ENCODE measurements around the gene CDK19.

The CDK19 gene

GRCh38 chr6:110731196-110731595, 84.1 kb downstream of the CDK19 start:
- Histone ChIP-seq H3K36me3 (replicated peaks in 1 of 2; ENCODE audit: control insufficient read depth in 2 of 2, insufficient read depth in 2 of 2, low read length in 2 of 2) (peaks cover 2 to 13% of the 10 kb centered on the region in 2 donors), H2BK12ac (ENCODE audit: low read length) (no peak overlapping the region), H3K79me1 (ENCODE audit: low read depth, low read length) (no peaks in the 10 kb centered on the region), H3K23ac (ENCODE audit: low read depth, low read length, poor library complexity) (no peak overlapping the region), H2AK5ac (ENCODE audit: low read depth, low read length) (no peak overlapping the region), H3K18ac (ENCODE audit: low read length) (no peak overlapping the region), H4K8ac (ENCODE audit: low read depth, low read length) (no peak overlapping the region), H2AFZ (ENCODE audit: low read length) (no peak overlapping the region), H2BK15ac (ENCODE audit: low read length) (no peak overlapping the region), H3K4me3 (ENCODE audit: low read length in 2 of 2) (no peak overlapping the region), H3K14ac (ENCODE audit: low read length) (no peak overlapping the region), H3K4me1 (ENCODE audit: control insufficient read depth in 2 of 2, insufficient read depth in 1 of 2, low read depth in 1 of 2, low read length in 2 of 2) (no peaks in the 10 kb centered on the region), H3K27me3 (ENCODE audit: control insufficient read depth in 3 of 3, insufficient read depth in 3 of 3, low read depth in 1 of 3, low read length in 3 of 3) (no peaks in the 10 kb centered on the region), H3K4ac (ENCODE audit: low read length) (no peak overlapping the region), H3K27ac (replicated peaks; ENCODE audit: low read length) (no peak overlapping the region), H4K91ac (ENCODE audit: low read depth, low read length, poor library complexity) (no peak overlapping the region), H2BK5ac (ENCODE audit: low read length) (no peak overlapping the region), H3K9me3 (replicated peaks in 1 of 2; ENCODE audit: control insufficient read depth in 2 of 2, insufficient read depth in 1 of 2, low read depth in 1 of 2, low read length in 2 of 2) (peaks cover 0 to 4% of the 10 kb centered on the region in 2 donors), H3K9ac (ENCODE audit: low read depth, low read length, poor library complexity) (no peak overlapping the region), H2BK120ac (ENCODE audit: low read depth, low read length) (no peak overlapping the region), H3K4me2 (ENCODE audit: insufficient read depth, low read length, poor library complexity, severe bottlenecking) (no peak overlapping the region)
- no peak for DNase-seq (ENCODE audit: low spot score)
- no CpG with 5 or more reads among the region's 4 CpGs for WGBS, 2 donors (ENCODE audit: extremely low coverage in 2 of 2, insufficient read length in 2 of 2, insufficient replicate concordance in 1 of 2)

DNA sequence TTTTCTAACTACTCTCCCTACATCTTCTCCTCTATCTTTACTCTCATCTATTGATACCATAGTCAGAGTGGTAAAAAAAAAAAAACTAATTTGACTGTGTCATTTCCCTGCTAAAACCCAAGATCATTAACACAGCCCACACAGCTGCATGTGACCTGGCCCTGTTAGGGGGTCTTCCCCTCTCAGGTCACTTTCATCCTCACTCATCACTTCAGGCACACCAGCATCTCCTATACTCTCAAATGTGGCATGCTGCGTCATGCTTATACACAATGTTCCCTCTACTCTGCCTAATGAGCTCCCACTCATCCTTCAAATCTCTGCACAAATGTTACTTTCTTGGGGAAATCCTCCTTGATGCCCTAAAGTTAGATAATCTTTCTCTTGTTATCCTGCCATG, 86.8 kb downstream of the CDK19 start:
- no peak overlapping the region for H2AFZ ChIP-seq (ENCODE audit: low read length)
- H2BK12ac ChIP-seq (ENCODE audit: low read length) = no peak overlapping the region
- no peak overlapping the region for H2BK120ac ChIP-seq (ENCODE audit: low read depth, low read length)
- no peak overlapping the region for H2BK15ac ChIP-seq (ENCODE audit: low read length)
- H3K14ac ChIP-seq (ENCODE audit: low read length) = no peak overlapping the region
- H3K4me3 ChIP-seq (ENCODE audit: low read length in 2 of 2) = no peak overlapping the region
- DNase-seq (ENCODE audit: low spot score) = no peak
- no peaks in the 10 kb centered on the region for H3K4me1 ChIP-seq (ENCODE audit: control insufficient read depth in 2 of 2, insufficient read depth in 1 of 2, low read depth in 1 of 2, low read length in 2 of 2)
- peaks cover 3 to 4% of the 10 kb centered on the region in 2 donors for H3K36me3 ChIP-seq (replicated peaks in 1 of 2; ENCODE audit: control insufficient read depth in 2 of 2, insufficient read depth in 2 of 2, low read length in 2 of 2)
- no peak overlapping the region for H2AK5ac ChIP-seq (ENCODE audit: low read depth, low read length)
- H4K8ac ChIP-seq (ENCODE audit: low read depth, low read length) = no peak overlapping the region
- H3K4ac ChIP-seq (ENCODE audit: low read length) = no peak overlapping the region
- H4K91ac ChIP-seq (ENCODE audit: low read depth, low read length, poor library complexity) = no peak overlapping the region
- H3K79me1 ChIP-seq (ENCODE audit: low read depth, low read length) = no peaks in the 10 kb centered on the region
- H3K27me3 ChIP-seq (ENCODE audit: control insufficient read depth in 3 of 3, insufficient read depth in 3 of 3, low read depth in 1 of 3, low read length in 3 of 3) = no peaks in the 10 kb centered on the region
- H3K23ac ChIP-seq (ENCODE audit: low read depth, low read length, poor library complexity) = no peak overlapping the region
- H2BK5ac ChIP-seq (ENCODE audit: low read length) = no peak overlapping the region
- no CpG with 5 or more reads among the region's 1 CpG for WGBS, 2 donors (ENCODE audit: extremely low coverage in 2 of 2, insufficient read length in 2 of 2, insufficient replicate concordance in 1 of 2)
- H3K27ac ChIP-seq (replicated peaks; ENCODE audit: low read length) = no peak overlapping the region
- no peak overlapping the region for H3K9ac ChIP-seq (ENCODE audit: low read depth, low read length, poor library complexity)
- no peak overlapping the region for H3K4me2 ChIP-seq (ENCODE audit: insufficient read depth, low read length, poor library complexity, severe bottlenecking)
- H3K9me3 ChIP-seq (replicated peaks in 1 of 2; ENCODE audit: control insufficient read depth in 2 of 2, insufficient read depth in 1 of 2, low read depth in 1 of 2, low read length in 2 of 2) = peaks cover 0 to 4% of the 10 kb centered on the region in 2 donors
- H3K18ac ChIP-seq (ENCODE audit: low read length) = no peak overlapping the region

- H3K4me3 ChIP-seq (ENCODE audit: low read length in 2 of 2) = no peak overlapping the region
- H3K4ac ChIP-seq (ENCODE audit: low read length) = no peak overlapping the region
- no peak for DNase-seq (ENCODE audit: low spot score)
- no peaks in the 10 kb centered on the region for H3K4me1 ChIP-seq (ENCODE audit: control insufficient read depth in 2 of 2, insufficient read depth in 1 of 2, low read depth in 1 of 2, low read length in 2 of 2)
- no peaks in the 10 kb centered on the region for H3K79me1 ChIP-seq (ENCODE audit: low read depth, low read length)
- no CpG with 5 or more reads among the region's 3 CpGs for WGBS, 2 donors (ENCODE audit: extremely low coverage in 2 of 2, insufficient read length in 2 of 2, insufficient replicate concordance in 1 of 2)
- H3K36me3 ChIP-seq (replicated peaks in 1 of 2; ENCODE audit: control insufficient read depth in 2 of 2, insufficient read depth in 2 of 2, low read length in 2 of 2) = peaks cover 3 to 10% of the 10 kb centered on the region in 2 donors
- no peaks in the 10 kb centered on the region for H3K9me3 ChIP-seq (replicated peaks in 1 of 2; ENCODE audit: control insufficient read depth in 2 of 2, insufficient read depth in 1 of 2, low read depth in 1 of 2, low read length in 2 of 2)
- H2BK12ac ChIP-seq (ENCODE audit: low read length) = no peak overlapping the region
- no peak overlapping the region for H3K9ac ChIP-seq (ENCODE audit: low read depth, low read length, poor library complexity)
- H3K27ac ChIP-seq (replicated peaks; ENCODE audit: low read length) = no peak overlapping the region
- no peak overlapping the region for H2AFZ ChIP-seq (ENCODE audit: low read length)
- no peak overlapping the region for H2AK5ac ChIP-seq (ENCODE audit: low read depth, low read length)
- H3K23ac ChIP-seq (ENCODE audit: low read depth, low read length, poor library complexity) = no peak overlapping the region
- no peak overlapping the region for H2BK120ac ChIP-seq (ENCODE audit: low read depth, low read length)
- H2BK5ac ChIP-seq (ENCODE audit: low read length) = no peak overlapping the region
- no peak overlapping the region for H3K14ac ChIP-seq (ENCODE audit: low read length)
- H4K8ac ChIP-seq (ENCODE audit: low read depth, low read length) = no peak overlapping the region
- no peak overlapping the region for H2BK15ac ChIP-seq (ENCODE audit: low read length)
- no peak overlapping the region for H3K4me2 ChIP-seq (ENCODE audit: insufficient read depth, low read length, poor library complexity, severe bottlenecking)
- no peaks in the 10 kb centered on the region for H3K27me3 ChIP-seq (ENCODE audit: control insufficient read depth in 3 of 3, insufficient read depth in 3 of 3, low read depth in 1 of 3, low read length in 3 of 3)
- H3K18ac ChIP-seq (ENCODE audit: low read length) = no peak overlapping the region
- no peak overlapping the region for H4K91ac ChIP-seq (ENCODE audit: low read depth, low read length, poor library complexity)
These were observed 92.3 kb downstream of the CDK19 start for GRCh38 chr6:110723017-110723416.

GRCh38 chr6:110720066-110720465, 95.2 kb downstream of the CDK19 start:
- no CpG with 5 or more reads among the region's 3 CpGs for WGBS, 2 donors (ENCODE audit: extremely low coverage in 2 of 2, insufficient read length in 2 of 2, insufficient replicate concordance in 1 of 2)
- no peak overlapping the region for H2BK120ac ChIP-seq (ENCODE audit: low read depth, low read length)

More at GRCh38 chr6:110720066-110720465, 95.2 kb downstream of the CDK19 start:
- H2AK5ac ChIP-seq (ENCODE audit: low read depth, low read length) = no peak overlapping the region
- no peak overlapping the region for H3K4ac ChIP-seq (ENCODE audit: low read length)
- peaks cover 0 to 2% of the 10 kb centered on the region in 2 donors for H3K4me1 ChIP-seq (ENCODE audit: control insufficient read depth in 2 of 2, insufficient read depth in 1 of 2, low read depth in 1 of 2, low read length in 2 of 2)
- H4K91ac ChIP-seq (ENCODE audit: low read depth, low read length, poor library complexity) = no peak overlapping the region
- H3K79me1 ChIP-seq (ENCODE audit: low read depth, low read length) = no peaks in the 10 kb centered on the region
- H3K27ac ChIP-seq (replicated peaks; ENCODE audit: low read length) = no peak overlapping the region
- no peaks in the 10 kb centered on the region for H3K27me3 ChIP-seq (ENCODE audit: control insufficient read depth in 3 of 3, insufficient read depth in 3 of 3, low read depth in 1 of 3, low read length in 3 of 3)
- DNase-seq (ENCODE audit: low spot score) = no peak
- no peak overlapping the region for H2BK12ac ChIP-seq (ENCODE audit: low read length)
- H2BK5ac ChIP-seq (ENCODE audit: low read length) = no peak overlapping the region
- H3K9ac ChIP-seq (ENCODE audit: low read depth, low read length, poor library complexity) = no peak overlapping the region
- H3K4me2 ChIP-seq (ENCODE audit: insufficient read depth, low read length, poor library complexity, severe bottlenecking) = no peak overlapping the region
- no peak overlapping the region for H2BK15ac ChIP-seq (ENCODE audit: low read length)
- H3K4me3 ChIP-seq (ENCODE audit: low read length in 2 of 2) = no peak overlapping the region
- H3K18ac ChIP-seq (ENCODE audit: low read length) = no peak overlapping the region
- H3K14ac ChIP-seq (ENCODE audit: low read length) = no peak overlapping the region
- no peak overlapping the region for H3K23ac ChIP-seq (ENCODE audit: low read depth, low read length, poor library complexity)
- peaks cover 3 to 10% of the 10 kb centered on the region in 2 donors for H3K36me3 ChIP-seq (replicated peaks in 1 of 2; ENCODE audit: control insufficient read depth in 2 of 2, insufficient read depth in 2 of 2, low read length in 2 of 2)
- no peak overlapping the region for H4K8ac ChIP-seq (ENCODE audit: low read depth, low read length)
- H2AFZ ChIP-seq (ENCODE audit: low read length) = no peak overlapping the region
- no peaks in the 10 kb centered on the region for H3K9me3 ChIP-seq (replicated peaks in 1 of 2; ENCODE audit: control insufficient read depth in 2 of 2, insufficient read depth in 1 of 2, low read depth in 1 of 2, low read length in 2 of 2)

Measured in neuronal stem cell (in vitro differentiated cells).